ENCODE results near the gene SETD5.

The SETD5 gene

DNA sequence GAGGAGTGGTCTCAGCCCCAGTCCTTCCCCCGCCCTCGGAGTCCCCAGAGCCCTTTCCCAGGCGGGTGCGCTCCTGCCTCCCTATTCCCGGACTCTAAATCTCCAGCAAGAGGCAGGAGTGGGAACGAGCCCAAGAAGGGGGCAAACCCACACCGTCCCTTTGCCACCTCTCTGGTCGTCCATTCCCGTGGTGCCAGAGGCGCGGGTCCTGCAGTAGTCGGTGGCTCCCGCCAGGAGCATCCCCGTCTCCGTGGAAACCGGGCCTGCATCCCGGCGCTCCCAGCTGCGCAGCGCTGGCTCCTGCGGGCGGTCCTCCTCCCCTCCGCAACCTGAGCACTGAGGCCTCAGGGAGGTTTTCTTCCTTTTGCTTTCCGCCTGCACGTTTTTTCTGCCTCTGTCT, 111.4 kb downstream of the SETD5 start:
- Histone ChIP-seq H3K27me3 (ENCODE audit: insufficient read depth, low read length) (peaks cover 3% of the 10 kb centered on the region), H3K9me3 (ENCODE audit: insufficient read depth, low read depth, low read length) (peaks cover 1% of the 10 kb centered on the region), H2BK12ac (ENCODE audit: low read length) (no peak overlapping the region), H4K12ac (ENCODE audit: low read depth, low read length) (no peak overlapping the region), H2AK5ac (ENCODE audit: low read length) (no peak overlapping the region), H2BK5ac (ENCODE audit: low read depth, low read length, poor library complexity) (no peak overlapping the region), H3K79me1 (ENCODE audit: low read length) (no peaks in the 10 kb centered on the region), H3K79me2 (ENCODE audit: control insufficient read depth, insufficient read depth, low read length, poor library complexity) (no peaks in the 10 kb centered on the region), H3K18ac (ENCODE audit: low read length) (no peak overlapping the region), H2BK120ac (ENCODE audit: insufficient read depth, low read length, poor library complexity) (no peak overlapping the region), H3K4me1 (ENCODE audit: control insufficient read depth in 1 of 2, insufficient read depth in 2 of 2, low read length in 2 of 2) (no peaks in the 10 kb centered on the region), H4K91ac (ENCODE audit: low read depth, low read length) (no peak overlapping the region), H3K4me3 (ENCODE audit: low read depth, low read length) (no peak overlapping the region), H3K4ac (ENCODE audit: low read depth, low read length) (no peak overlapping the region), H3K23ac (ENCODE audit: low read length) (no peak overlapping the region), H4K8ac (ENCODE audit: low read depth, low read length) (no peak overlapping the region), H3K4me2 (ENCODE audit: low read length) (no peak overlapping the region), H3K9ac (ENCODE audit: low read length) (no peak overlapping the region), H3K14ac (ENCODE audit: low read length) (no peak overlapping the region), H3K27ac (ENCODE audit: low read depth, low read length) (no peak overlapping the region), H3K36me3 (ENCODE audit: control insufficient read depth in 1 of 2, insufficient read depth in 2 of 2, low read length in 2 of 2) (no peaks in the 10 kb centered on the region), H2AFZ (ENCODE audit: insufficient read depth, low read length, poor library complexity) (no peak overlapping the region)
- no CpG with 5 or more reads among the region's 25 CpGs for WGBS (ENCODE audit: extremely low coverage, insufficient coverage, insufficient read length)
- DNase-seq = peak; percentile 19 to 59

DNA sequence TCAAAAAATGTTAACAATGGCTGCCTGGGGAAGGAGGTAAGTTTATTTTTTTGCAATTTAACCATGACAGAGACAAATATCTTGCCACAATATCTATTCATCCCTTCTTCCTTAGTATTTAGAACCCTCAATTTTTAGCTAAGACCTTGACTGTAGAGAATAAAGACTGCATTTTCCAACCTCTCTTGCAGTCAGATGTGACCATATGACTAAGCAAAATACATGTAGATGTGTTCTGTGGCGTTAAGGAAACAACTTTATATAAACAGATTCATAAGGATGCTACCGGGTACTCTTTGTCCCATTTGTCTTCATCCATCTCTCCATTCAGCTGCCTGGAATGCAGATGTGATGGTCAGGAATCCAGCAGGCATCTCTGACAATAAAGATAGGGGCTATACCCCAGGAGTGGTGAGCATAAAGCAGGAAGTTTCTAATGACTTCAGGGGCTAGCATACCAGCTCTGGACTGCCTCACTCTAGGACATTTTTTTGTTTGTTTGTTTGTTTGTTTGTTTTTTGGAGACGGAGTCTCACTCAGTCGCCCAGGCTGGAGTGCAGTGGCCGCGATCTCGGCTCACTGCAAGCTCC, 115.1 kb downstream of the SETD5 start:
- H3K9me3 ChIP-seq (ENCODE audit: insufficient read depth, low read depth, low read length) = no peaks in the 10 kb centered on the region
- no peak overlapping the region for H2BK12ac ChIP-seq (ENCODE audit: low read length)
- no peak overlapping the region for H2AFZ ChIP-seq (ENCODE audit: insufficient read depth, low read length, poor library complexity)
- H3K79me2 ChIP-seq (ENCODE audit: control insufficient read depth, insufficient read depth, low read length, poor library complexity) = no peaks in the 10 kb centered on the region
- no peak overlapping the region for H3K18ac ChIP-seq (ENCODE audit: low read length)
- H3K4me3 ChIP-seq (ENCODE audit: low read depth, low read length) = no peak overlapping the region
- no CpG with 5 or more reads among the region's 7 CpGs for WGBS (ENCODE audit: extremely low coverage, insufficient coverage, insufficient read length)
- H3K27ac ChIP-seq (ENCODE audit: low read depth, low read length) = no peak overlapping the region
- H3K23ac ChIP-seq (ENCODE audit: low read length) = no peak overlapping the region
- peaks cover 3% of the 10 kb centered on the region for H3K27me3 ChIP-seq (ENCODE audit: insufficient read depth, low read length)
- no peaks in the 10 kb centered on the region for H3K4me1 ChIP-seq (ENCODE audit: control insufficient read depth in 1 of 2, insufficient read depth in 2 of 2, low read length in 2 of 2)
- no peak overlapping the region for H4K91ac ChIP-seq (ENCODE audit: low read depth, low read length)
- no peak overlapping the region for H2AK5ac ChIP-seq (ENCODE audit: low read length)
- H4K8ac ChIP-seq (ENCODE audit: low read depth, low read length) = no peak overlapping the region
- H3K4me2 ChIP-seq (ENCODE audit: low read length) = no peak overlapping the region
- H4K12ac ChIP-seq (ENCODE audit: low read depth, low read length) = no peak overlapping the region
- H2BK120ac ChIP-seq (ENCODE audit: insufficient read depth, low read length, poor library complexity) = no peak overlapping the region
- no peak overlapping the region for H3K9ac ChIP-seq (ENCODE audit: low read length)
- H3K4ac ChIP-seq (ENCODE audit: low read depth, low read length) = no peak overlapping the region
- H3K14ac ChIP-seq (ENCODE audit: low read length) = no peak overlapping the region
- no peaks in the 10 kb centered on the region for H3K36me3 ChIP-seq (ENCODE audit: control insufficient read depth in 1 of 2, insufficient read depth in 2 of 2, low read length in 2 of 2)
- no peak overlapping the region for H2BK5ac ChIP-seq (ENCODE audit: low read depth, low read length, poor library complexity)
- peak; percentile 73 to 85 for DNase-seq
- H3K79me1 ChIP-seq (ENCODE audit: low read length) = no peaks in the 10 kb centered on the region

DNA sequence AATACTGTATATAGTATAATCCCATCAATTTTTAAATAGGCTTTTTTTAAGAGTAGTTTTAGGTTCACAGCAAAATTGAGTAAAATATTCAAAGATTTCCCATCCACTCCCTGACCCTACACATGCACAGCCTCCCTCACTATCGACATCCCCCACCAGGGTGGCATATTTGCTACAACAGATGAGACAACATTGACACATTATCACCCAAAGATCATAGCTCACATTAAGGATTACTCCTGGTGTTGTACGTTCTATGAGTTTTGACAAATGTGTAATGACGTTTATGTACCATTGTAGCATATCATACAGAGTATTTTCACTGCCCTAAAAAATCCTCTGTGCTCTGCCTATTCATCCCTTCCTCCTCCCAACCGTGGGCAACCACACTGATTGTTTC, 116.9 kb downstream of the SETD5 start:
- no peak overlapping the region for H3K23ac ChIP-seq (ENCODE audit: low read length)
- no peak overlapping the region for H2AK5ac ChIP-seq (ENCODE audit: low read length)
- H3K4me2 ChIP-seq (ENCODE audit: low read length) = no peak overlapping the region
- no peak for DNase-seq
- H2AFZ ChIP-seq (ENCODE audit: insufficient read depth, low read length, poor library complexity) = no peak overlapping the region
- no peak overlapping the region for H3K18ac ChIP-seq (ENCODE audit: low read length)
- H3K4me1 ChIP-seq (ENCODE audit: control insufficient read depth in 1 of 2, insufficient read depth in 2 of 2, low read length in 2 of 2) = no peaks in the 10 kb centered on the region
- no peaks in the 10 kb centered on the region for H3K79me1 ChIP-seq (ENCODE audit: low read length)
- H3K4me3 ChIP-seq (ENCODE audit: low read depth, low read length) = no peak overlapping the region
- H3K36me3 ChIP-seq (ENCODE audit: control insufficient read depth in 1 of 2, insufficient read depth in 2 of 2, low read length in 2 of 2) = no peaks in the 10 kb centered on the region
- no peak overlapping the region for H4K91ac ChIP-seq (ENCODE audit: low read depth, low read length)
- no peak overlapping the region for H2BK5ac ChIP-seq (ENCODE audit: low read depth, low read length, poor library complexity)
- H3K9me3 ChIP-seq (ENCODE audit: insufficient read depth, low read depth, low read length) = no peaks in the 10 kb centered on the region
- H4K12ac ChIP-seq (ENCODE audit: low read depth, low read length) = no peak overlapping the region
- H3K9ac ChIP-seq (ENCODE audit: low read length) = no peak overlapping the region
- no CpG with 5 or more reads among the region's 4 CpGs for WGBS (ENCODE audit: extremely low coverage, insufficient coverage, insufficient read length)
- no peak overlapping the region for H2BK120ac ChIP-seq (ENCODE audit: insufficient read depth, low read length, poor library complexity)
- H3K14ac ChIP-seq (ENCODE audit: low read length) = no peak overlapping the region
- no peak overlapping the region for H4K8ac ChIP-seq (ENCODE audit: low read depth, low read length)
- H3K27ac ChIP-seq (ENCODE audit: low read depth, low read length) = no peak overlapping the region
- H3K79me2 ChIP-seq (ENCODE audit: control insufficient read depth, insufficient read depth, low read length, poor library complexity) = no peaks in the 10 kb centered on the region
- H3K4ac ChIP-seq (ENCODE audit: low read depth, low read length) = no peak overlapping the region
- H2BK12ac ChIP-seq (ENCODE audit: low read length) = no peak overlapping the region
- H3K27me3 ChIP-seq (ENCODE audit: insufficient read depth, low read length) = peaks cover 2% of the 10 kb centered on the region

DNA sequence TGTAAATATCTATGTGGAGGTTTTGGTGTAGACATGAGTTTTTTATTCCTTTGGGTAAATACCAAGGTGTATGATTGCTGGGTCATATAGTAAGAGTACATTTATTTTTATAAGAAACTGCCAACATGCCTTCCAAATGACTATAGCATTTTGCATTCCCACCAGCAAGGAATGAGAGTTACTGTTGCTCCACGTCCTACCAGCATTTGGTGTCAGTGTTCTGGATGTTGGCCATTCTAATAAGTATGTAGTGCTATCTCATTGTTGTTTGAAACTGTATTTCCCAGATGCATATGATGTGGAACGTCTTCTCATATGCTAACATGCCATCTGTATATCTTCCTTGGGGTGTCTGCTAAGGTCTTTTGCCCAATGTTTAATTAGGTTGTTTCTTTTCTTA, 117.5 kb downstream of the SETD5 start:
- DNase-seq = peak; percentile 67 to 85
- H3K27ac ChIP-seq (ENCODE audit: low read depth, low read length) = no peak overlapping the region
- no peak overlapping the region for H3K18ac ChIP-seq (ENCODE audit: low read length)
- no peak overlapping the region for H2BK120ac ChIP-seq (ENCODE audit: insufficient read depth, low read length, poor library complexity)
- no peak overlapping the region for H2BK12ac ChIP-seq (ENCODE audit: low read length)
- H2AK5ac ChIP-seq (ENCODE audit: low read length) = no peak overlapping the region
- H3K9me3 ChIP-seq (ENCODE audit: insufficient read depth, low read depth, low read length) = no peaks in the 10 kb centered on the region
- H3K79me1 ChIP-seq (ENCODE audit: low read length) = no peaks in the 10 kb centered on the region
- no peak overlapping the region for H3K4me2 ChIP-seq (ENCODE audit: low read length)
- WGBS (ENCODE audit: extremely low coverage, insufficient coverage, insufficient read length) = no CpG with 5 or more reads among the region's 2 CpGs
- no peaks in the 10 kb centered on the region for H3K27me3 ChIP-seq (ENCODE audit: insufficient read depth, low read length)
- H2AFZ ChIP-seq (ENCODE audit: insufficient read depth, low read length, poor library complexity) = no peak overlapping the region
- H3K4me1 ChIP-seq (ENCODE audit: control insufficient read depth in 1 of 2, insufficient read depth in 2 of 2, low read length in 2 of 2) = no peaks in the 10 kb centered on the region
- no peak overlapping the region for H3K4ac ChIP-seq (ENCODE audit: low read depth, low read length)
- no peaks in the 10 kb centered on the region for H3K36me3 ChIP-seq (ENCODE audit: control insufficient read depth in 1 of 2, insufficient read depth in 2 of 2, low read length in 2 of 2)
- no peak overlapping the region for H4K12ac ChIP-seq (ENCODE audit: low read depth, low read length)
- no peaks in the 10 kb centered on the region for H3K79me2 ChIP-seq (ENCODE audit: control insufficient read depth, insufficient read depth, low read length, poor library complexity)
- no peak overlapping the region for H3K4me3 ChIP-seq (ENCODE audit: low read depth, low read length)
- no peak overlapping the region for H3K14ac ChIP-seq (ENCODE audit: low read length)
- H2BK5ac ChIP-seq (ENCODE audit: low read depth, low read length, poor library complexity) = no peak overlapping the region
- no peak overlapping the region for H3K9ac ChIP-seq (ENCODE audit: low read length)
- no peak overlapping the region for H4K91ac ChIP-seq (ENCODE audit: low read depth, low read length)
- H4K8ac ChIP-seq (ENCODE audit: low read depth, low read length) = no peak overlapping the region
- H3K23ac ChIP-seq (ENCODE audit: low read length) = no peak overlapping the region
